ENCODE measurements around the gene CORO2B.

GRCh38 chr15:68639926-68640600 is 61.3 kb downstream of the CORO2B start:
- TF ChIP-seq CTCF (IDR thresholded peaks at IDR 0.05), result no peak
- no peak for TF ChIP-seq POLR2A (IDR thresholded peaks at IDR 0.05)
